H54 (cell line): ENCODE measurements around the gene C1QTNF9.
A peak's percentile ranks its signal among the peaks of the same experiment; 100 is the strongest.
"Not testable (repeated sequence)": the region's sequence is repeated elsewhere in the genome, so short reads cannot be mapped to it uniquely, and the experiment has no call there.

Experiments
- DNase-seq: peaks from one replicate; pipeline ENCODE4 v3.0.0; 2011; ENCODE audit warnings: low spot score, mixed read lengths; ENCODE audit not compliant: insufficient read length
- FAIRE-seq: peaks from 3 replicates; lab custom pipeline; 2011; peaks lifted over from hg19 to GRCh38; lab: Jason Lieb, UNC
- POLR2A ChIP-seq: IDR thresholded peaks from 2 replicates; pipeline ENCODE4 v1.6.1; 2011; ENCODE audit warnings: low read depth, mild to moderate bottlenecking, low read length

Gene C1QTNF9, protein sequence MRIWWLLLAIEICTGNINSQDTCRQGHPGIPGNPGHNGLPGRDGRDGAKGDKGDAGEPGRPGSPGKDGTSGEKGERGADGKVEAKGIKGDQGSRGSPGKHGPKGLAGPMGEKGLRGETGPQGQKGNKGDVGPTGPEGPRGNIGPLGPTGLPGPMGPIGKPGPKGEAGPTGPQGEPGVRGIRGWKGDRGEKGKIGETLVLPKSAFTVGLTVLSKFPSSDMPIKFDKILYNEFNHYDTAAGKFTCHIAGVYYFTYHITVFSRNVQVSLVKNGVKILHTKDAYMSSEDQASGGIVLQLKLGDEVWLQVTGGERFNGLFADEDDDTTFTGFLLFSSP

DNA sequence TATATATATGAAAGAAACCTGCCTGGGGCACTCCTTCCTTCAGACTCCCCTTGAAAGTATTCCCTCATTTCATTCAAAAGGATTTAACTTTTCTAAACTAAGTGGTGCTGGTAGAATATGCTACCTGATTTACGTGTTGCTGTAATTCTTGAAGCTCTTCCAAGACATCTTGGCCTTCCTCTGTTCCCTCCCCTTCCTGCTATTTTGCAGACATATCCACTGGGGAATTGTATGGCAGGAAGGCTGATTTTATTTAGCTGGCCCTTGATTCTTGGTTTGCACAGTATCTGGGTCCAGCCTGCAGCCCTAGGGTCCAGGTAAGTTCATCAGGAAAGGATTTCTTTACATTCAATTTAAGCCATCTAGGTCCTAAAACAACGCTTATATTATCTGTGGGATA, at the start of gene C1QTNF9:
Gene C1QTNF9 (plus strand): TSS at position 281 of the 400 bp plus-strand sequence. CDS start 6,424 bp downstream, outside the sequence.
- not testable (repeated sequence) for DNase-seq, FAIRE-seq

DNA sequence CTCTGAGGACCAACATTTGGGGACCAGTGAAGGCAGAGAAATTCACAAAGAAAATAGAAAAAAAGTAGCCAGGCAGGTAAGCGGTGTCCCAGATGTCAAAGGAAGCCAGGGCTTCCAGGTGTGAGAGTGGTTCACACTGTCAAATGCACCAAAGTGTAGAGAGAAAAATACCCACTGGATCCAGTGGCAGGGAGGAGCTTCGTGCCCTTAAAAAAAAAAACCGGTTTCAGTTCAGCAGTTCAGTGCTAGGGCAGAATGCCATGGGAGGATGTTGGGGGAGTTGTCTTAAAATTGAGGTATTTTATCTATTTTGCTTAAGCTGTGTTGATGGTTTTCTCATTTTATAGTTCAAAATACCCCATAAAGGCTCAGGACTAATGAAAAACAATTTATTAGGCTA, 47.8 kb upstream of the C1QTNF9 start:
- no peak for DNase-seq
- no peak for TF ChIP-seq POLR2A
- no peak for FAIRE-seq

DNA sequence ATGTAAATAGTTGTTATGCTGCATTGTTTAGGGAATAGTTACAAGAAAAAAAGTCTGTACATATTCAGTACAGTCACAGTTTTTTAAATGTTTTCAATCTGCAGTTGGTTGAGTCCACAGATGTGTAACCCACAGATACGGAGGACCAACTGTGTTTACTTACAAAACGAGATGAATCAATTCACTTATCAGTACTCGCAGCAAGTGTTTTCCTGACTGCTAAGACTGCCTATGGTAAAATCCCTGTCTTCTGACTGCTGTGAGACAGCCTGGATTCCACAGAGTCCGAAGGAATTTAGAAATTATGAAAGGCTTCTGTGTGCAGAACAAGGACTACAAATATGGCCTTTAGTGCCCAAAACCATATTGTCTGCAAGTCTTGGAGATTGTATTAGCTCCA, 45.7 kb upstream of the C1QTNF9 start:
- no peak for TF ChIP-seq POLR2A
- FAIRE-seq (no peak), DNase-seq (no peak)

DNA sequence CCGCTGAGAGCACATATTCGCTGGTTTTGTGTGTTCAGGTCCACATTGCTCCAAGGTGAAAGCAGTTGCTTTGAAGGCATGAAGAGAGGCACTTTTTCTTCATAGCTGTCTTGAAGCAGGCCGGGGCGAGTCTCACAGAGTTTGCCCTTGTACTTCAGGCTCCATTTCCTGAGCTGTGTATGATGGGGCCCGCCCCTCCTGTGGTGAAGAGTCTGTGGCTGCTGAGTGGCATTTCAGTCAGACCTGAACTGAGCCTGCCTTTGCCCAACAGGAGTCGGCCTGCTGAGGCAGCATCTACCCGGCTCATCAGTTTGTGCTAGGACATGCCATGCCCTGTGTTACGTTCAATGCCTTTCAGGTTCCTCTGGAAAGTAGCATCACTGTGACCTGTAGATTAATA, 44.4 kb upstream of the C1QTNF9 start:
- no peak for TF ChIP-seq POLR2A
- no peak for FAIRE-seq

DNA sequence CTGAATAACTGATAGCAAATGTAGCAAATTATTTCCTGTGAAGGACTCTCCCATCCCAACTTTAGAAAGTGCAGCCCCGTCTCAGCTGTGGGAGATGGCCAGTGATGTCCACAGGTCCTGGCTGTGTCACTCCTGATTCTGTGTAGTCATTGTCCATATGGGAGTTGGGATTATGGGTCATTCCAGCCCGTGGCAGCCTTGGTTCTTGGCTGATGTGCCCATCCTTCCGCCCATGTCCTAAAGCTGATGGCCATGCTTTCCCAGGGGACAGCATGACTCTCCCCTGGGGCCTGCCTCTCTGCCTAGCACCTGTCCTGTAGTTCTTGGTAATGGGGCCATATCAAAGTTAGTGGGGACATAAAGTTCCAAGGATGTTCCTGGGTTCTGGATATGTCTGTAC, 43.9 kb upstream of the C1QTNF9 start:
- FAIRE-seq (no peak), DNase-seq (no peak)
- TF ChIP-seq POLR2A: no peak

More for the DNA sequence above, 44.4 kb upstream of the C1QTNF9 start:
- DNase-seq: no peak

DNA sequence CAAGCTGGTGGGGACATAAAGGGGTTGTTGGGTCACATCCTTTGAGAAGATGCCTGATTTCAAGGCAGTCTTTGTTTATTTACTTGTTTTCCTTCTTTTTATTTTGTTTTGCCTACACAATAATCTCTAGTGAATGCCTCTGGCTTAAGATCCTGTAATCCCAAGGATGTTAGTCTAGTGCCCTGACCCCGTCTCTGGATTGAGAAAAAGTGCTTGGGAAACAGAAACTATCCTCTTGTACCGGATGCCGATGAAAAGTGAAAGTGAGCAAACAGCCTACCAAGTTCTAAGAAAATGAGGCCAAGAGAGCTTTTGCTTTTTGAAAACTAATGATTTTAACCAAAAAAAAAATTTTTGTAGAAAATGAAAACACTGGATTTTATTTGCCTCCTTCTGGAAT, 42.1 kb upstream of the C1QTNF9 start:
- no peak for FAIRE-seq

DNA sequence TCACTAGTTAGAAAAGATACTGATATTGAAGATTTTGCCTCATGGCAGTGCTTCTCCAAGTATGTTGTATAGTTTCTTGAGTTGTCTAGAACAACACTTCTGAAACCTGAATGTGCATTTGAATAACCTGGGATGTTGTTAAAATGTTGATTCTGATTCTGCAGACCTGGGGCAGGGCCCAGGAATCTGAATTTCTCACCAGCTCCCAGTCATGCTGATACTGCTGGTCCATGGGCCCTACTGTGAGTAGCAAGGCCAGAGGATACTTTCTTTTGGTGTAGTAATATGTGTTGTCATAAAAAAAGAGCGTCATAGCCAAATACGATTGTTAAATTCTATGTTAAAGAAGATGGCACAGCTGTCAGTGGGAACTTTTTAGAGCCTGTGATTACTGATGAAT, 41.6 kb upstream of the C1QTNF9 start:
- TF ChIP-seq POLR2A: no peak
- DNase-seq: no peak
- no peak for FAIRE-seq

More for the DNA sequence above, 42.1 kb upstream of the C1QTNF9 start:
- TF ChIP-seq POLR2A: no peak
- DNase-seq: no peak

DNA sequence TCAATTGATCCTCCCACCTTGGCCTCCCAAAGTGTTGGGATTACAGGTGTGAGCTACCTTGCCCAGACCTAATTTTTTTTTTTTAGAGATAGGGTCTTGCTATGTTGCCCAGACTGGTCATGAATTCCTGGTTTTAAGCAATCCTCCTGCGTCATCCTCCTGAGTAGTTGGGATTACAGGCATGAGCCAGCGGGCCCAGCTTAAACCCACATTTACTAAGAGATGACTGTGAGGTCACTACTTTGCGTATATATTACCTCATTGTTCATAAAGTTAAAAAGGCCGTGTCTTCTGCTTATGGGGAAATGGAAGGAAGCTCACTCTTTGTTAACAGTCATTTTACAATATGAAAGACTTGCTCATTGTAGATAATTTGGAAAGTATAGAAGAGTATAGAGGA, 39.6 kb upstream of the C1QTNF9 start:
- FAIRE-seq (no peak), DNase-seq (no peak)
- no peak for TF ChIP-seq POLR2A

DNA sequence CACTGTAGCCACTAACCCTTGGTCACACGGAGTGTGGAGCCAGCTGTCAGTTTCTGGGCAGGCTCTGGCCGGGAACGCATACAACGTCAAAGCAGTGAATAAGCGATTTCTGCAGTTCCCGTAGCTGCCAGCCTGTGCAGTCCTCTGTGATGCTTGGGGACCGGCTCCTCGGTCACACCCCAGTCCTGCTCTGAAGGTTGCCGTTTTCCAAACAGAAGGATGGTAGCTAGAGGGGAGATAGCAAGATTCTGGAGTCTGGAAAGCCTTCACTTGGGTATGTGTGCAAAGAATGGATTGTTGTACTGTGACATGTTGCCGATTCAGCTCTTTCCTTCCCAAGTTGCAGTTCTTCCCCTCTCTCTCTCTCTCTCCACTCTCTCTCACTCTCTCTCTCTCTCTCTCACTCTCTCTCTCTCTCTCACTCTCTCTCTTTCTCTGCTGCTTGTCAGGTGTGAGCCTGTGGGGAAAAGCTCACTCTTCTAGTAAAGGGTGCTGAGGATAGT, 38.7 kb upstream of the C1QTNF9 start:
- no peak for FAIRE-seq
- peak; percentile 44 for DNase-seq
- no peak for TF ChIP-seq POLR2A

DNA sequence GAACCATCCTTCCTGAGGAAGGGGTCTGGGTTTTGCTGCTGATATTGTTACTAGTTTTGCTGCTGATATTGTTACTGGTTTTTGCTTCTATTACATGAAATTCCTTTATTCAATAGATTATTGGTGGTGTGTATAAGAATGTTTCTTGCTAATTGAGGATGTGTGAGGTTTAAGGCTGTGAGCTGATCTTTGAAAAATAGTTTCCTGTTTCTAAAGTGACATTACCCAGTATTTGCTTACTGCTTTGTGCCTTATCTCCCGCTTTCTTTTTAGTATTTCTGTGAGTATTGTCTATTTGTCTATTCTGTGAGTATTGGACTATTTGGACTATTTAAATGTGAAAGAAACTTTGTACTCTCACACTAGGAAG, 38.2 kb upstream of the C1QTNF9 start:
- FAIRE-seq: no peak
- no peak for TF ChIP-seq POLR2A
- no peak for DNase-seq

DNA sequence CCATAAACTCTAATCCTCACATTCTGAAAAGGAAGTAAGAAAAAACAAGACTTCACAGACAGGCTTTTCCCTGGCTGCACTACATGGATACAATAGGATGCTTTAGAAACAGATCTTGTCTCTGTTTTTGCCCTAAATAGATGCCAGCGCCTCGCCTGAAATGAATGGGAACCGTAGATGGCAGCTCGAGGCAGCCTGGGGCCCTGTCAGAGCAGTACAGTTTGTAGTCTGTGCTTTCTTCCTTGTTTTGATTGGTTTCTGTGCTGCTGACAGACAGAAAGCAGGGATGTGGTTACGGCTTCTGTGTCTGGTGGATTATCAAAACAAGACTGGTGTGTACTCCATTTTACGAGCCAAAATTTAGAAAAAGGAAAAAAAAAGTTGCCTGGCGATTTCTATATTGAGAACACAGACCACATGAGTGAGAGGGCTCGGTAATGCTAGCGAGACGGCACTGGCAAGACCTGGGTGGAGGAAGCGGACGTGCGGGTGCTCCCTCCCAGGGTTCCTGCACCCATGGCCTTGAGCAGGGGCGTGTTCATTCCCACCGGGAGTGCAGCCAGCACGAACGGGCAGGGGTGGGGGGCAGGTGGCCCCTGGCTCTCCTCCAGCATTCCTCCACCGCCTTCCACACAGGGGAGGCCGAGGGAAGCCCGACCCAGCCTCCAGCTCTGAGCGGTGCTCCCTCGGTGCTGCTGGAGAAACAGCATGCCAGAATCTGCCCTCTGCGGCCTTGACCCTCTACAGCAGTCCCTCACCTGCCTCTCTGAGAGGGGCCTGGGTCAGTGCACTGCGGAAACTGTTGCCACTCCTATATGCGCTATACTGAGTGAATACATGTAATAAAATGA, 37.6 kb upstream of the C1QTNF9 start:
- no peak for DNase-seq
- TF ChIP-seq POLR2A: no peak

DNA sequence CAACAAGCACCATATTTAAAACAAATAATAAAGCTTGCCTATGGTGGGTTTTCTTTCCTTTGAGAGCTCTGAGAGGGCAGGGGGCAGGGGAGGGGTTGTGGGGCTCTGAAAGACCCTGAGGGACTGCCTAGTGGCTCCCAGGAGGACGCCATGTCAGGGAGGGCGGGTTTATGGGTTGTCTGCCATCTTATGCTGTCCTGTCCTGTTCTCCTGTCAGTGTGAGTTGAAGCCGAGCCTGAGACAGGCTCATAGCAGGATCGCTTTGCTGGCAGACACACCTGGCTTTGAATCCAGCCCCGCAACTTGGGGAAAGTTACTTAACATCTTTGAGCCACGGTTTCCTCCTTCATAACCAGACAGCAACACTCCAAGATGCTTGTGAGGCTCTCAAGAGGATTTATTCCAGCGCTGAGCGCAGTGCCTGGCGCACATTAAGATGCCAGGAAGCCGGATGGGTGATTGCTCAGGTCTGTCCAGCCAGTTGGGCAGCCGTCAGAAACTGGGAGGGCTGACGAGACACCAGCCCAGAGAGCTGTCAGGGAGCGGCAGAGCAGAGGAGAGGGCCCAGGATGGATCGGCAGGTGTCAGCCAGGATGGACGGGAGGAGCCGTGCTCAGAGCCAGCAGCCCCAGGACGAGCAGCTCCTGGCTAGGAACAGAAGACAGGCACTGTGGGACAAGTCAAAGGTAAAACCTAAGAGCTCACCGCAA, 36.8 kb upstream of the C1QTNF9 start:
- no peak for FAIRE-seq
- no peak for TF ChIP-seq POLR2A
- DNase-seq: no peak

More for the DNA sequence above, 37.6 kb upstream of the C1QTNF9 start:
- no peak for FAIRE-seq

DNA sequence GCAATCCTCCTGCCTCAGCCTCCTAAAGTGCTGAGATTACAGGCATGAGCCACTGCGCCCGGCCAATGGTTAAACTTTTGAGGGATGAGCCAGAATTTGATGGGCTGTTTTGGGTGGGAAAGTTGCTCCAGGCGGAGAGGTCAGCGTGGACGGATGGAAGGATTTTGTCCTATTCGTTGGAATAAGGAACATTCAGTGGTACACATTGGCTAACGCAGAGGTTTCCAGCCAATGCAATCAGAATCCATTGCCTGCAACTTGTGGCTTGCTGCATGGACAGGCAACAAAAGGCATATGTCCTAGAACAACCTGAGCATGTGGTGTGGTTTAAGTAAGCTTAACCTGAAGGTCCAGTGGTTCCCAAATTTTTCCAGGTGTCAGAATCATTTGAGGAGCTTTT, 35.5 kb upstream of the C1QTNF9 start:
- DNase-seq (no peak), FAIRE-seq (no peak)
- TF ChIP-seq POLR2A: no peak
